Hematopoietic multipotent progenitor cell (in vitro differentiated cells): ENCODE measurements around the gene CAPSL. TPM values are rescaled to one million over a fixed set of nuclear protein-coding genes. Genes with fewer than 3 reads are reported as not detected.
"Not testable (repeated sequence)": the region's sequence is repeated elsewhere in the genome, so short reads cannot be mapped to it uniquely, and the experiment has no call there.

Experiments used
- DNase-seq, 3 donors: peaks; one replicate each; pipeline ENCODE4 v3.0.0-alpha.2; 2011 to 2015; ENCODE audit warnings: low read depth in 2 of 3, low spot score in 2 of 3
- total RNA-seq: library from RNA; depleted of rRNA; stranded (reverse); fragments of >200 nt; gene quantifications from one replicate; pipeline ENCODE4 v1.2.3, GENCODE V29; 2012

CAPSL gene
- total RNA-seq, 1 donor: not detected

DNA sequence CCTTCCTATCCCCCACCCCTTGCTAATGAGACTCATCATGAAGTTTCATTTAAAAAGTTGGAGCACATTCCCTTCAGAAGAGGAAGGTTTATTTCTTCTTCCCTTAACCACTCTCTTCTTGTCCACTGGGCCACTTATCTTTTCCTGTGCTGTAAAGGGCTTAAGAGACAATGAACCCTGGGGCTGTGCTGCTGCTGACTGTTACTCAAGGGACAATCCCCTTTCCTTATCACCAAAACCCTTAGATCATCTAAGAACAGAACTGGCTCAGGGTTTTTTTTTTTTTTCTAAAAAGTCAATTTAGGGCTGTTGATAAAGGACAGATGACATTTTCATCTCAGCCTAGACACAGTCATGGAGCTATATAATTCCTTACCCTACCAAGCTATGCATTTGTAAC, 29.6 kb downstream of the CAPSL start:
- peak in 1 of 3 donors; percentile 38 for DNase-seq

DNA sequence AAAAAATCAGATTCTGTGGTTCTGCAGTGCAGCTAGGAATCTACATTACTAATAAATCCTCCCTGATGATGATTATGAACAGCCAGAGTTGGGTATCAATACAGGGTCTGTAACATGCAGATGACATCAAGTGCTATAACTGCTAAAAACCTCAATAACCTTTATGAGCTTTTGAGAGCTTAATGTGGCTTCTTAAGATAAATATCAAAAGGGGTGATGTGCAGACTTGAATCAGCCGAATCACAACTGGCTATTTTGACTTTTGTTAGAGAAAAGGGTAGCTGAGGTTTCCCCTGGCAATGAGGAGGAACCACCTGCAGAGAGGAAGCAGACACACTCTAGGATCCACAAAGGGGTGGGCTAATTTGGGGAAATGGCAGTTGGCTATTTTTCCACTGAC, 30.2 kb downstream of the CAPSL start:
- peak in 2 of 3 donors; percentile 52 to 93 for DNase-seq

DNA sequence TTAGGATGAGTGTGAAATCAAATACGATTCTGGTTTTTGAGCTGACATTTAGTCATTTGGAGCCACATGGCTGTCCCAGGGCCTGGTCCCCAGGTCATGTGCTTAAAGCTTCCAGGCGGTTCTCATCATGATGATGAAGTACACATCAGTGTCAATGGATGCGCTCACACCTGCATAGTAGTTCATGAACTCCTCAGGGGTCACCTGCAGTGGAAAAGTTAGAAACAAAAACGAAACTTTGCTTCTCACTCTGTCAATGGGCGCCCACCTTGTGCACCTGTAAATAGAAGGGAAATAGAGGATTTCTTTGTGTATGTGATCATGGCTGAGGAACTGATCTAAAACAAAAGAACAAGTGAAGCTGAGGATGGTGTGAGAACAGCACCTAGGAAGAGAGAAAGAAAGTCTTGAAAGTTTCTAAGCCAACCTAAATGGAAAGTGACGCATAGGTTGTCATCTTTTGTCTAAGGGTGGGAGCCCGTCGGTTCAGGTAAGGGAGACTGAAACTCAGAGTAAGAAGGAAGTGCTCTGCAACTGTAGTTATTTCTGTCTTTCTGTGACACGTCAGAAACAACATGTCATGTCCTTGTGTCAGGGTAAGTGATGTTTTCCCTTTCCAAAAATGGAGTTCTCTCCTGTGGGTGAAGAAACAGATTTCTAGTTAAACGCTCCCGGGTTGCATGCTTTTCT, 33.8 kb downstream of the CAPSL start:
- DNase-seq: no peak

DNA sequence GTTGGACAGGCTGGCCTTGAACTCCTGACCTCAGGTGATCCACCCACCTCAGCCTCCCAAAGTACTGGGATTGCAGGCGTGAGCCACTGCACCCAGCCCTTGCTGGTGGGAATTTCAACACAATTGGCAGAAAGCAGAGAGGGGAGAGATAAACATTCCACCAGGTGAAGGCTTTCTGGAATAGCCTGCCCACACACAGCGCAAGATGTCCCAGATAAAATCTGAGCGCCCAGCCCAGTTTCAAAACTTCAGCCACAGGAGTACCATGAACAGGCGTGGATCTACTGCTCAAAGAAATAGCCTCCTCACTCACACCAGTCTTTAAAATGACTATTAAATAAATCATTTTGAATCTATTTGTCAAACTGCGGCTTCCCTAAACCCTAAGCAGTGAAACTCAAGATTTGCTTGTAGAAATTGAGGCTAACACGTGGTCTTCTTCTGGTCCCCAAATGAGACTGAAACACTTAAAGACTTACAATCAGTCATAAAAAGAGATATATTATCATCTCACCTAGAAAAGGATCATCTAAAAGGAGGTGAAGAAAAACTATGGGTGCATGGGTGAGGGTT, 34.7 kb downstream of the CAPSL start:
- DNase-seq: no peak

DNA sequence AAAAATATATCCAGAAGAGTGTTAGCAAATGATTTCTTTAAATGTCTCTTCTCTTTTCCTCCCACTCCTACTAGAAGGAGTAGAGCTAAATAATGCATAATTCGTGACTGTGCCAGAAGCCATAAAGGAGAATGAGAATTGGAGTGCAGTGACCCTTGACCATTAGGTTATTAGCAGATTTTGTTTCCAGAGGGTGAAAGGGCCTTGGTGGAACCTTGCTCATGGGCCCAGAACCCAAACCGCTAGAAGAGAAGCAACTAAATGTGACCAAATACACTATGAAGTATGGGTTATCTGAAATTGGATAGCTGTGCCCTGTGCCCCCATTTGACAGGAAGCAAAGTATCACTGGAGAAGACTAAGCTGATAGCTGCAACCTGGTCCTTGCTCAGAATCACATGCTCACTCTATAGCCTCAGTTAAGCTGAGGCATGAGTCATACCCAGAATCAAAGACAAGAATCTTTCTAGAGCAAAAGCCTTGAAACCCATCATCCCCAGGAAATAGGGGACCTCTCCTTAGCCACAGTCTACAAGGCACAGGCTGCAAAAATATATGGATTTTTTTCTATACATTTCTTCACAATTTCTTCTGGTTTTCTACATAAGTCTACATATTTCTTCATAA, 36.3 kb downstream of the CAPSL start:
- DNase-seq: no peak

DNA sequence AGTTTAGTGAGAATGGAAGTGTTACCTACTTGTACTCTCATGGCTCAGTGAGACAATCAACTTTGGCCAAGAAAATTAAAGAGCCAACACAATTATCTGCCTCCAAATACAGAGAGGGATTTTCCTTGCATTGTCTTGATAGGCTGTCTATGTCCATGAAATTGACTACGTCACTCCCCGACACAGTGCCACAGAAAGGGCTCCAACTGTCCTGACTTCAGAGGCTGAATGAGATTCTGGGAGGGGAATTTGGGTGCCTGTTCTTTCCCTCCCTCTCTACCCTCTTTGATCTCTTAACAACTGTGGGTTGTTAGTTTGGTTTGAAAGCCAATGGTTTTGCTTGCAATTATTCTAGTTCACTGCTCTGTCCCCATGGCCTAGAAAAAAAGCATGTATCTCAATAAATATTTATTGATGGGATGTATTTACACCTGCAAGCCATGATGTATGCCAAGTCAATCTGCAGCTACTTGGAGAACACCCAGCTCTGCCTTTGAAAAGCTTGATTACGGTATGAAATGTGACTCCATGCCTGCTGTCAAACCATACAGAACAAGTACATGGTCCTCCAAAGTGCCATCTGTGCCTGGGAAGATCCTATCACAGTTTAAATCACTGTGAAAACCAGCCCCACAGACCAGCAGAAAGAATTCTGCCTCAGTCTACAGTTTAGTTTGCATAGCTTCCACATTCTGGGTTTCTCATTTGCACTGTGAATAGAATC, 37.3 kb downstream of the CAPSL start:
- no peak for DNase-seq

DNA sequence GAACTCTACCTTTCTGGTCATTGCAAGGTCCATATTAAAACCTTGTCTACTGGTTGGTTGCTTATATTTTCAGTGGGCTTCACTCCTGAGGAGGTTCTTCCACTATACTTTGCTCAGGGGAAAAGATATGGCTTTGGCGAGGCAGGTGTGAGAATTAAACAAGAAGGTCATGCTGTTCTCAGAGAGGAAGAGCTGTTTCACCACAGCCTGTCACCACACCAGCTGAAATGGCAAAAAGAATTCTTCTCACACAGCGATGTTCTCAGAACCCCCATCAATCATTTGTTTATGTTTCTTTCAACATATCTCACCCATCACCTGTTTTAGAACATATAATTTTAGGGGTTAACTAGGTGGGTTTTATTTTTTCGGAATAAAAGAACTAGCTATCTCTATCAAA, 38.6 kb downstream of the CAPSL start:
- DNase-seq: peak in 1 of 3 donors; percentile 35

DNA sequence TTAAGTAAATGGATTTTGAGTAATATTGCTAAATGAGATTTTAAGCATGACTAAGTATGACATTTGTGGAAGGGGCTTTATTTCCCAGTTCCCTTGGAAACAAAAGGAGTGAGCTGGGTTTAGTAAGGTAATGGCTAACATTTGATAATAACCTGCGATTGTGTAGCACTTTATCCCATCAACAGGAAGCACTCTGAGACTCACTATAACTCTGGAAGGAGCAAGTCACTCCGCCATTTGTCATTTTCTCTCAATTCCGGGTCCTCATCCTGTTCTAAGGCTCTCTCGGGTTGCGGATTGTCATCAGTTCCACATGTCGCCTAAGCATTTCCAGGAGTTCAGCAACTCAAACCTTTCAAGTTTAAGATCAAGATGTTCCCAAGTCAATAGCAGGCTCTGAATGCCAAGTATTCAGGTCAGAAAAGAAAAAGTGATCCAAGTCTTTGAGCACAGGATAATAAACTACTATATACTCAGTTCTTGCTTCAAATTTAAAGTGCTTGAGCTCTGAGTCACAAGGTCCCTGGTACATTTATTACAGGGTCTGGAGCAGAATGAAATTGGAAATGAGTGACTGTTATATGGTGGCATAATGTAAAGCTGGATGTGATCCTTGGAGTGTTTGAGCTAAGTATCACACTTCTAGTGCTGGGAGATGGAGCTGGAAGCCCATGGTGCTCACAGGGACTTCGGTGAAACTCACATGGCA, 39.3 kb downstream of the CAPSL start:
- DNase-seq: no peak

DNA sequence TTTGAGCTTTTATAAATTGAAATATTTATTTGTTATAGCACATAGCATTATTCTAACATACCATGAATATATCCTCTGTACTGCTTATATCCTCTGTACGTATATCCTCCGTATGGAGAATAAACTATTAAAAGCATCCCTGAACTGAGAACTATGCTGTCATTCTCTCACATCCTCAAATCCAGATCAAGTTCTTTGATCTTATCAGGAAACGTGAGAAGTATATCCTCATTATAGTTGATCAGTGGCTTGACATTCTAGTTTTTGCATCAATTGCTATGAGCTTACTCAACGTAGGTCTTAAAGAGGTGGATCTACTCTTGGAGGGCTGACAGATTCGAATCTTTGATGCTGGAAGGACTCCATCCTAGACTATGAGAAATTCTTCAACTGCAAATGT, 44.3 kb downstream of the CAPSL start:
- DNase-seq: no peak

DNA sequence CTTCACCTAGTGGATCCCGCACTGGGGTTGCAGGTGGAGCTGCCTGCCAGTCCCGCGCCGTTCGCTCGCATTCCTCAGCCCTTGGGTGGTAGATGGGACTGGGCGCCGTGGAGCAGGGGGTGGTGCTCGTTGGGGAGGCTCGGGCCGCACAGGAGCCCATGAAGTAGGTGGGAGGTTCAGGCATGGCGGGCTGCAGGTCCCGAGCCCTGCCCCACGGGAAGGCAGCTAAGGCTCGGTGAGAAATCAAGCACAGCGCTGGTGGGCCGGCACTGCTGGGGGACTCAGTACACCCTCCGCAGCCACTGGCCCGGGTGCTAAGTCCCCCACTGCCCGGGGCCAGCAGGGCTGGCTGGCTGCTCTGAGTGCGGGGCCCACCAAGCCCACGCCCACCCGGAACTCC, 45.6 kb downstream of the CAPSL start:
- DNase-seq: not testable (repeated sequence)

DNA sequence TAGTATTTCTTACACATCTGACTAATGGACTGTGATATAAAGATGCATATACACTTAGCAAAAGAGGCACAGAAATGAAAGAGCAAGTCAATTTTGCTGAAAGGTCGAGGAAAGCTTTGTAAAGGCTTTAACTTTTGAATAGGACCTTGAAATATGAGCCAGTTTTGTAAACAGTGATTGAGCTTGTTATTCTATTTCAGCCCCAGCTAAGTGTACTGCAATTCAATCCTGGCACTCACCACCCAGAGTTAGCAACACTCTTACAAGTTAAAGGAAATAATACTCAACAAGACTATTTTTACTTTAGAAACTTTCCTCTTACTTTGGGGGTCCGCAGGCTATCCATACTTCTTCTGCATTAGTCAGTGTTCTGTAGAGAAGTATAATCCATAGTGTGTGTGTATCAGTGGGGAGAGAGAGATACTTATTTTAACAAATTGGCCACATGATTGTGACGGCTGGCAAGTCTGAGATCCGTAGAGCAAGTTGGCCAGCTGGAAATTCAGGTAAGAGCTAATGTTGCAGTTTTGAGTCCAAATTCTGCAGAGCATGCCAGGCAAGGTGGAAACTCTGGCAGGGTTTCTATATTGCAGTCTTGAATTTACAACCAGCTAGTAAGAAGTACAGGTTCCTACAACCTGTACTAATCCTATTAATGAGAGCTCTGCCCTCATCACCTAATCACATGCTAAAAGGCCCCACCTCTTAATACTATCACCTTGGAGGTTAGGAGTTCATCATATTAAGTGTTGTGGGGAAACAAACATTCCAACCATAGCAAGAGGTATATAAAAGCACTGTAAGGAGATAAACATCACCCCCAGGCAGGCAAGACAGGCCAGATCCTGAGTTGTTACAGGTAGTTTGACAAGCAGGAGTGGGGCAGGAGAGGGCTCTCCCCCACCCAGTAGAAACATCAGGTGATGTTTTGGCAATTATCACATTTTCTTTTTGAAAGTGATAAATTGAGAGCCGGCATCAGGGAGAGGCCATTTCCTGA, 48.1 kb downstream of the CAPSL start:
- DNase-seq: no peak

DNA sequence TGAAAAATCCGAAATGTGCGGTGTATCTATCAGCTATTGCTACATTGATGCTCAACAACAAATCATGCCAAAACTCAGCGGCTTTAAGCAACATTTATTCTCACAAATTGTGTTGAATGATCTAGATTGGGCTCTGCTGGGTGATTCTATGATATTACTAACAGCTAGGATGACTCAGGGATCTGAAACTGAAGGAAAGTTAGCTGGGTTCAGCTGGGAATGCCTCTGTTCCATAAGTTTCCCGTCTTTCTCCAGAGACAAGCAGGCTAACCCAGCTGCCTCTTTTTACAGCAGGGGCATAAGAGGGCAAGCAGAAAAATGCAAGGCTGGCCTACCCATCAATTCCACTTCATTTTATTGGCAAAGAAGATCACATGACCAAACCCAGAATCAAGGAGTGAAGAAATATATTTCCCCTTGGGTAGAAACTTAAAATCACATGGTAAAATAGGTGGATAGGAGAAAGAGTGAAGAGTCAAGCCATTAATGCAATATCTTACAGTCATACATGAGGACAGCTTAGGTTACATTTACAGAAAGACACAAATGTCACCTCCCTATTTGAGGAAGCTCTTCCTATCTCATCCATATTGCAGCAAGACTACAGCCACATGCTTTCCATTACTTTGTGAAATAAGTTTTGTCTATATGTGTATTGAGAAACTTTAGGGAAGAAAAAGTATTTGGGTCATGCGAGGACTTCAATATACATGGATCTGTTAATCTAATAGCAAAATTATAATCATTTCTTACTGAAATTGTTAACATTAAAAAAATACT, 50.9 kb downstream of the CAPSL start:
- no peak for DNase-seq

DNA sequence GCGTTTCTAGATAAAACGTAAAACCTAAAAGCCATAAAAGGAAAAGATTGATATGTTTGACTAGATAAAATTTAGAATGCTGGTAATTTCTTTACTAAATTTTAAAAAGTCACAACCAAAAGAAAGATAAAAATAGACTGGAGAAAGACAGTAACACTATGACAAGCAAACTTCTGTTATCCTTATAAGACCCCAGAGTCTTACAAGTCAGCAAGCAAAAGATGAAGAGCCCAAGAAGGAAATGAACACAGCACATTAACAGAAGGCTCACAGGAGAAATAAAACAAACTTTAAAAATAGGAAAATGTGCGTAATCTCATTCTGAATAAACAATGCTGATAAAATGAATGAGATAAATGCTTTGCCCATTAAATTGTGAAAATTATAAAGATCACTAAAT, 52.0 kb downstream of the CAPSL start:
- DNase-seq: peak in 1 of 3 donors; percentile 34

DNA sequence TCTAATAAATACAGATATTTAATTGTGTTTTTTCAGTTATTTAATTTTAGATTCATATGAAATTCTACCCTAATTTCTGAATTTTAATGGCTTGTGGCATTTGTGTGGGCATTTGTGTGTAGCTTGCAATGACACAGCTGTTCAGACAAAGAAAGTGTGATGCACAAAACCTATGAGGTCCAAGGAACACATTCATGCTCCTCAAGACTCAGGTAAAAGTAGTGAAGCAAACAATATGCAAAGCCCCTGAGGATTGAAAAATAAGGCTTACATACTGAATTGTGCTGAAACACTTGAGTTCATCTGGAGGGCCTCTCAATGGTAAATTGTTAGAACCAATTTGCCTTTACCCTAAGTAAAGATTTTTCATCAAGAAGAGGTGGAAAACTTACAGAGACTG, 53.6 kb downstream of the CAPSL start:
- DNase-seq: no peak

DNA sequence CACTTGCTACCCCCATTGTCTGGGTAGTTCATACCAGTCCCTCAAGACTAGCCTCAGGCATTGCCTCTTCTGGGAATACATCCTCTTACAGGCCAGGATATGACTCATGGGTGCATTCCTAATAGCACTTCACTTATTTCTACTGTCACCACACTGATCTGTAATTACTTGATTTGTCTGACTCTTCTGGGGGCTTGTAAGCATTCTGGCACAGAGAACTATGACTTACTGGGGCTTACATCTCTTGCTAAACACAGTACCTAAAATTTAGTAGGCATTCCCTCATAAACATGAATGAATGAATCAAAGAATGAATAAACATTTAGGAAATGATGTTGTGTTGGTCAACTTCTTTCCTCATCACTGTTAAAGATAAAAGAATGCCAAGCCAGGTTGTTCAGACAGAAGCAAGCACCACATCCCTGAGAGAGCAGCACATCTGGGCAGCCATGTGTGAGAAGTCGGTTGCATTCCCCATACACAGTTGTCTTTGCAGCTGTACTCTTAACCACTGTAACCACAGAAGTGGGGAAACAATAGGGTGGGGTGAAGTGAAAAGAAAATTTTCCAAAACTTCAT, 54.1 kb downstream of the CAPSL start:
- DNase-seq: peak in 2 of 3 donors; percentile 22 to 71

DNA sequence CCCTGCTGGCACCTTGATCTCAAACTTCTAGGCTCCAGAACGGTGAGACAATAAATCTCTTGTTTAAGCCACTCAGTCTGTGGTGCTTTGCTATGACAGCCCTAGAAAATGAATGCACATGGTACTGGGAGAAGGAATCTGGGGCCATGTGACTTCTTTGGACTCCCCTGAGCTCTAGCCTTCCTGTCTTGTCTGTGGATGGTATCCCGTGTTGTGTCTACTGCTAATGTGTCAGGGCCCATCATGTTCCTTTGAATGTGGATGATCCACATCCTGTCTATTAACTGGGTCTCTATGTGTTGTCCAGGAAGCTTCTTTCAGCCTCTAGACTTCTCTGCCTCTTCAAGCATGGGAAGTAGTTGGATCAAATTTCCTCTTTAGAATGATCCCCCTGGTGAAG, 56.7 kb downstream of the CAPSL start:
- DNase-seq: no peak

DNA sequence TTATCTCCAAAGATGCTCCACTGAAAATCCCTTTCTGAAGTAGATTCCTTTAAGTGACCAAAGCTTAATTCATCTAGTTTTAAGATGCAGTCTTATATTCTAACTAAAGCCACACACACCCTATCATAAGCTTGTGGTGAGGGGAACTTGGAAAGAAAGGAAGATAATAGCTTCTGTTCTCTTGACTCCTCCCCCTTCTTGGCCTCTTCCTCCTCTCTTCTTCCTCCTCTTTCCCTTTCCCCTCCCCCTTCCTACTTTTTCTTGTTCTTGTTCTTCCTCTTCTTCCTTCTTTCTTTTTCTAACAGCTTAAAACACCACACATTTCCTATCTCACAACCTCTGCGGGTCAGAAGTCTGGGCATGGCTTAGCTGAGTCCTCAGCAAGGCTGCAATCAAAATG, 58.3 kb downstream of the CAPSL start:
- no peak for DNase-seq

DNA sequence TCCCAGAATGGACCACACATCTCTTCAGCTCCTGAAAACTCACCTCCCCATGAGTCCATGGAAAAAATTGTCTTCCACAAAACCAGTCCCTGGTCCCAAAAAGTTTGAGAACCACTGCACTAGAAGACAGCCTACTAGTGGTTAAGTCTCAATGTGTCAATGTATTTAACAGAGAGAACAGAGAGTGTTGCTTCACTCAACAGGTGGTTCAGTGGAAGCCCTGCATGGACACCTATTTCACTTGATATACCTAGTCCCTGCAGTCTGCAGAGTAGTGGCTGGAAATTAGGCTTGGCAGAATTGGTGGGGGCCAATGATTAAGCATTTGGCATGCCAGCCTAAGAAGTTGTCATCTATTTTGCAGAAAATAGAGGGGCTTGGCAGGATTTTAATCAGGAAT, 58.8 kb downstream of the CAPSL start:
- no peak for DNase-seq

DNA sequence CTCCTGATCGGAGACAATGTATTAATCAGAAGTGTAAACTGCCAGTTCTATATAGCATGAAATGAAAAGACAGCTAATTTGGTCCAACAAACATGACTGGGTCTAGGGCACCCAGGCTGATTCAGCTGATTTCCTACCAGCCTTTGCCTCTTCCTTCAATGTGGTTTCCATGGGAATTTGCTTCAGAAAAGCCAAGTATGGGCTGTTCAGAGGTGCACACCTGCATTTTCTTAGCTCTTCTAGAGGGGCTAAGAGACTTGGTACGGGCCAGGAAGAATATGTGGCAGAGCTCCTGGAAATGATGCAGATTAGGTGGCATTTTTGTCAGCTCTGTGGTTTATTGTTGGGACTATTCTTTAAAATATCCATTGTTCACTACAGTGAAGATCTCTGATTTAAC, 59.3 kb downstream of the CAPSL start:
- DNase-seq: no peak
